Endothelial cell (in vitro differentiated cells): ENCODE results near the gene SMARCE1. TPM values are rescaled to one million over a fixed set of nuclear protein-coding genes. Genes with fewer than 3 reads are reported as not detected.

Experiments used
- DNase-seq: peaks from one replicate; pipeline ENCODE4 v3.0.0; 2021; ENCODE audit warnings: low spot score
- H3K27ac Mint-ChIP-seq: one replicate; pipeline ENCODE4 v1.8.0; 2021; ENCODE audit warnings: mixed read lengths, inconsistent platforms; ENCODE audit not compliant: unreplicated experiment
- H3K27me3 Mint-ChIP-seq: one replicate; pipeline ENCODE4 v1.8.0; 2021; ENCODE audit warnings: mild to moderate bottlenecking, moderate library complexity, mixed read lengths, inconsistent platforms; ENCODE audit not compliant: unreplicated experiment
- H3K36me3 Mint-ChIP-seq: one replicate; pipeline ENCODE4 v1.8.0; 2021; ENCODE audit warnings: mild to moderate bottlenecking, low read depth, mixed read lengths, inconsistent platforms; ENCODE audit not compliant: unreplicated experiment
- H3K4me1 Mint-ChIP-seq: one replicate; pipeline ENCODE4 v1.8.0; 2021; ENCODE audit warnings: mild to moderate bottlenecking, mixed read lengths, inconsistent platforms; ENCODE audit not compliant: unreplicated experiment
- H3K4me3 Mint-ChIP-seq: one replicate; pipeline ENCODE4 v1.8.0; 2021; ENCODE audit warnings: mild to moderate bottlenecking, mixed read lengths, inconsistent platforms; ENCODE audit not compliant: unreplicated experiment
- H3K9me3 Mint-ChIP-seq: one replicate; pipeline ENCODE4 v1.8.0; 2021; ENCODE audit warnings: mixed read lengths, inconsistent platforms; ENCODE audit not compliant: unreplicated experiment
- long read RNA-seq: library from polyadenylated mRNA; unstranded; transcript quantifications from one replicate; pipeline ENCODE4 v2.0.0, GENCODE V29; 2020; ENCODE audit not compliant: unreplicated experiment
- total RNA-seq: library from RNA; stranded (reverse); fragmentation: NEBNext Ultra II Directional; extraction: Animal tissue kit (Norgen Biotek cat#: 25700); gene quantifications from one replicate; pipeline ENCODE4 v1.2.1, GENCODE V29; 2021; ENCODE audit not compliant: unreplicated experiment
- TF ChIP-seq, protein P1 (sequence below): fragments of 200-600 bp; sonication (generic); IDR thresholded peaks from one replicate; pipeline ENCODE4 v1.5.0; 2021; ENCODE audit warnings: antibody characterized with exemption; ENCODE audit not compliant: unreplicated experiment

SMARCE1 gene
- total RNA-seq, result 138 TPM
- long read RNA-seq, full-length matches to known transcripts, result 57 of 71 reads
- long read RNA-seq, partial matches to known transcripts, result 10 of 71 reads
- long read RNA-seq, other reads (novel, unspliced or antisense), result 4 of 71 reads

DNA sequence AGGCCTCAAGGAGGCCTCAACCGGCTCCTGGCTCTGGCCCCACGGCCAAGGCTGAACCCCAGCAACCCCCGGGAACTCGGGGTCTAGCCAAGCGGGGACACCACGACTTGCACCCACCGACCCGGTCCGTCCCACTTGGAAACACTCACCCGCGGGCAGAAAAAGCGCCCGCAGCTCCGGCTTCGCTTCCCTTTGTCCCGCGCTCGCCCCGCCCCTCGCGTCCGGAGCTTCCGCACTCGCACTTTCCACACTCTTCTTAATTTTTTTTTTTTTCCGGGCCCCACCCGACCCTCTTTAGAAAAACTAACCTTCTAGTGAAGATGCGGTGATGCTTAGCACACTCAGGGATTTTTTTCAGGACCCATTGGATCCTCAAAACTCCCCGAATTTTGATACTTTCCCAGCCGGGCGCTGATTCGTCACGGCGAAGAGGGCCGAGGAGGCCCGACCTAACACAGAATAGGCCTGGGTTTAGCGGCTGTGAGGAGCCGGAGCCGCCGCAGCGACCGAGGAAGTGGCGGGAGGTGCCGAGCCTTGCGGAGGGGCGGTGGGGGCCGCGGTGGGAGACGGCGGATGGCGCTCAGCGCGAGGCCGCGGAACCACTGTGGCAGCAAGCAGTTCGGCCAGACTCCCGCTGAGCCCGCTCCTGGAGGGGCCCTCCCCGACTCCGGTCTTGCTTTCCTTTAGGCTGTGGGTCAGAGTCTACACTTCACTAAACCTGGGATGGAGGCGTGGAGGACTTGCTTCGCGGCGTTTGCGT, at the start of gene SMARCE1:
SMARCE1 (minus strand) TSS at position 195 of the 760 bp plus-strand sequence. CDS start 2,016 bp downstream, outside the sequence.
- Mint-ChIP-seq H3K27me3 (peaks cover 2% of the 10 kb centered on the region), H3K4me3 (peak within 1 kb of the TSS; percentile 91), H3K9me3 (no peaks in the 10 kb centered on the region), H3K27ac (peak within 1 kb of the TSS; percentile 91), H3K4me1 (peaks cover 9% of the 10 kb centered on the region), H3K36me3 (peaks cover 9% of the 10 kb centered on the region)
- TF ChIP-seq, protein P1, sequence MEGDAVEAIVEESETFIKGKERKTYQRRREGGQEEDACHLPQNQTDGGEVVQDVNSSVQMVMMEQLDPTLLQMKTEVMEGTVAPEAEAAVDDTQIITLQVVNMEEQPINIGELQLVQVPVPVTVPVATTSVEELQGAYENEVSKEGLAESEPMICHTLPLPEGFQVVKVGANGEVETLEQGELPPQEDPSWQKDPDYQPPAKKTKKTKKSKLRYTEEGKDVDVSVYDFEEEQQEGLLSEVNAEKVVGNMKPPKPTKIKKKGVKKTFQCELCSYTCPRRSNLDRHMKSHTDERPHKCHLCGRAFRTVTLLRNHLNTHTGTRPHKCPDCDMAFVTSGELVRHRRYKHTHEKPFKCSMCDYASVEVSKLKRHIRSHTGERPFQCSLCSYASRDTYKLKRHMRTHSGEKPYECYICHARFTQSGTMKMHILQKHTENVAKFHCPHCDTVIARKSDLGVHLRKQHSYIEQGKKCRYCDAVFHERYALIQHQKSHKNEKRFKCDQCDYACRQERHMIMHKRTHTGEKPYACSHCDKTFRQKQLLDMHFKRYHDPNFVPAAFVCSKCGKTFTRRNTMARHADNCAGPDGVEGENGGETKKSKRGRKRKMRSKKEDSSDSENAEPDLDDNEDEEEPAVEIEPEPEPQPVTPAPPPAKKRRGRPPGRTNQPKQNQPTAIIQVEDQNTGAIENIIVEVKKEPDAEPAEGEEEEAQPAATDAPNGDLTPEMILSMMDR, result no peak
- DNase-seq, result peak; percentile 64

DNA sequence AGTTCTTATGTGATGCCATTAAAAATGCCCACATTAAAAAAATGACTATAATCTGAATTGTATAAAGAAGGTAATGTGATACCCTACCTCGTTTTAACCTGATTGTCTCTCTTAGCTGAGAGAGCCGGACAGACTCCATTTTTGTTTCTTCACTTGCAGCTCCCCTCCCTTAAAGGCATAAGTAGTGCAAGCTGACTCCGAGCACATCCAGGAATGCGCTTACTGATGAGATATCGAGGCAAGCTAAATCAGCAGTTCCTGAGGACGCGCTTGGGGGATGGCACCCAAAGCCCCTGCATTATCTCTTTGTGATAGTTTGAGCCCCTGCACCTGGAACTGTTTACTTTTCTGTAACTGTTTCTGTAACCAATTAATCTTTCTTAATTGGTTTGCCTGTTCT, 49.7 kb upstream of the SMARCE1 start:
- H3K9me3 Mint-ChIP-seq, result no peaks in the 10 kb centered on the region
- no peak overlapping the region for H3K27ac Mint-ChIP-seq
- H3K4me1 Mint-ChIP-seq, result no peaks in the 10 kb centered on the region
- DNase-seq, result no peak
- no peaks in the 10 kb centered on the region for H3K36me3 Mint-ChIP-seq
- H3K4me3 Mint-ChIP-seq, result no peak overlapping the region
- TF ChIP-seq, protein P1, result no peak
- no peaks in the 10 kb centered on the region for H3K27me3 Mint-ChIP-seq

- H3K36me3 Mint-ChIP-seq, result no peaks in the 10 kb centered on the region
- no peaks in the 10 kb centered on the region for H3K9me3 Mint-ChIP-seq
- no peak overlapping the region for H3K27ac Mint-ChIP-seq
- H3K27me3 Mint-ChIP-seq, result no peaks in the 10 kb centered on the region
- no peak overlapping the region for H3K4me3 Mint-ChIP-seq
- H3K4me1 Mint-ChIP-seq, result no peaks in the 10 kb centered on the region
- no peak for DNase-seq
- TF ChIP-seq, protein P1, result no peak
Observed at GRCh38 chr17:40696651-40697072, 49.0 kb upstream of the SMARCE1 start.

DNA sequence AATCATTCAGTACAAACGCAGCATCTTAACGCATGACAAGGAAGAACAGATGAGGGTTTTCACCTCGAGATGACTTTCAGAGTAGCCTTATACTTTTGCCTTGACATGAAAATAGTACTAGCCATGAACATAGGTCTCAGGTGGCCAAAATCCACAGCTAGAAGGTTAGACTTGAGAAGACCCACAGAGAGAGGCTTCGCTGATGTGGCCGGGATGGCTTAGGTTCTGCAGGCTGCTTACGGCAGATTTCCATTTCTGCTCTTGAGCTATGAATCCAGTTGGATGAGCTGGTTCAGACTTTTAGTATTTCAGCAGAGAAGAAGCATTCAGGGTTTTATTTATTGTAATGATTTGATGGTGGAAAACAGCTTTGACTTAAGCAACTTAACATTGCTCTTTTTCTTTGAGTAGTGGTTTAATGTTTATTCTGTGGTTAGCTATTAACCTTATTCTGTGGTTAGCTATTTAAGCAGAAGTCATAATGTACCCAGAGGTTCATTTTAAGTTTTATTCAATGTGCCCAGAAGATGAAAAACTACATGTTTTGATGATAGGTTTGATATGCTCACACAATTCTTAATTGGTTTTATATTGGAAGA, 48.4 kb upstream of the SMARCE1 start:
- no peak overlapping the region for H3K4me3 Mint-ChIP-seq
- no peak overlapping the region for H3K27ac Mint-ChIP-seq
- DNase-seq, result no peak
- no peaks in the 10 kb centered on the region for H3K36me3 Mint-ChIP-seq
- no peaks in the 10 kb centered on the region for H3K27me3 Mint-ChIP-seq
- no peaks in the 10 kb centered on the region for H3K4me1 Mint-ChIP-seq
- TF ChIP-seq, protein P1, result no peak
- no peaks in the 10 kb centered on the region for H3K9me3 Mint-ChIP-seq

DNA sequence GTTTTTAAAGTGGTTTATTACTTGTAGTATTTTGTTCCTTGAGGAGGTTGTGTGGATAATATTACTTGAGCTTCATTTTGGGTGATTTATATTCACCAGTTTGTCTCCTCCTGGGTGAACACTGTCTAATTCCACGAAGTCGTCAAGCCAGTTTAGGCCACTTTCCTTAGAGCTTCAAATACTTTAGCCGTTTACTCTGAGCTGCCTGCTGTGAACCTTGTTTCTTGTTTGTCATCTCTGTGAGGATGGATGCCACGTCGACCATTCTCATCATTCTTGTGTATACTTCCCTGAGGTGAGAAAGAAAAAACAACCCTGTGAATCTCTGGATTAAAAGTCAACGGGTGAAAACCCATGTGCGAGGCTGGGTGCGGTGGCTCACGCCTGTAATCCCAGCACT, 47.0 kb upstream of the SMARCE1 start:
- DNase-seq, result no peak
- no peak overlapping the region for H3K27ac Mint-ChIP-seq

More for the DNA sequence above, 47.0 kb upstream of the SMARCE1 start:
- TF ChIP-seq, protein P1, result no peak
- H3K4me1 Mint-ChIP-seq, result no peaks in the 10 kb centered on the region
- H3K4me3 Mint-ChIP-seq, result no peak overlapping the region
- no peaks in the 10 kb centered on the region for H3K27me3 Mint-ChIP-seq
- no peaks in the 10 kb centered on the region for H3K36me3 Mint-ChIP-seq
- no peaks in the 10 kb centered on the region for H3K9me3 Mint-ChIP-seq
